ENCODE data around the gene RAPGEF4. TPM values are rescaled to one million over a fixed set of nuclear protein-coding genes. Genes with fewer than 3 reads are reported as not detected.
A peak's percentile ranks its signal among the peaks of the same experiment; 100 is the strongest.

Gene RAPGEF4
- total and polyA plus RNA-seq, 8 donors = 3.6 to 23.7 (median 9.8) TPM; not detected in 1

GRCh38 chr2:173086518-173087213 is 351.0 kb downstream of the RAPGEF4 start:
- peak overlapping the region in 4 of 5 donors; percentile 41 to 79 (median 52) for H3K27ac ChIP-seq
- H3K36me3 ChIP-seq = no peaks in the 10 kb centered on the region
- no peak for DNase-seq
- H3K4me1 ChIP-seq = peaks cover 0 to 70% (median 36%) of the 10 kb centered on the region in 4 donors
- H3K27me3 ChIP-seq = no peaks in the 10 kb centered on the region
- TF ChIP-seq CTCF (IDR thresholded peaks at IDR 0.05) (no peak), POLR2AphosphoS5 (IDR thresholded peaks at IDR 0.05) (peak in 1 of 3 donors; percentile 20)
- no peaks in the 10 kb centered on the region for H3K9me3 ChIP-seq
- intact Hi-C loops (cut with DNase I; ENCODE audit: low total_unique reads) = no loop called here
- WGBS, 5 donors = 46 to 61% (median 55%) methylated on average over 2 of the region's 2 CpGs
- H3K4me3 ChIP-seq = no peak overlapping the region

- intact Hi-C loops (cut with DNase I; ENCODE audit: low total_unique reads) = no loop called here
- WGBS, 5 donors = 44 to 66% (median 50%) methylated on average over 1 of the region's 1 CpG
- TF ChIP-seq POLR2AphosphoS5 (IDR thresholded peaks at IDR 0.05) (peak in 1 of 3 donors; percentile 9), POLR2A (IDR thresholded peaks at IDR 0.05) (no peak), CTCF (IDR thresholded peaks at IDR 0.05) (no peak)
Observed at GRCh38 chr2:173087214-173087581, 351.6 kb downstream of the RAPGEF4 start.

GRCh38 chr2:173087793-173088496 is 352.3 kb downstream of the RAPGEF4 start:
- intact Hi-C loops (cut with DNase I; ENCODE audit: low total_unique reads) = no loop called here
- H3K27ac ChIP-seq = peak overlapping the region in 3 of 5 donors; percentile 41 to 79 (median 61)
- TF ChIP-seq POLR2A (IDR thresholded peaks at IDR 0.05) = no peak
- TF ChIP-seq EP300 (IDR thresholded peaks at IDR 0.05) = no peak
- TF ChIP-seq POLR2AphosphoS5 (IDR thresholded peaks at IDR 0.05) = no peak
- no peak for TF ChIP-seq CTCF (IDR thresholded peaks at IDR 0.05)
- no peaks in the 10 kb centered on the region for H3K9me3 ChIP-seq
- peaks cover 0 to 7% (median 0%) of the 10 kb centered on the region in 4 donors for H3K36me3 ChIP-seq
- 54 to 67% (median 60%) methylated on average over 4 of the region's 4 CpGs for WGBS, 5 donors
- peaks cover 0 to 75% (median 40%) of the 10 kb centered on the region in 4 donors for H3K4me1 ChIP-seq
- H3K27me3 ChIP-seq = no peaks in the 10 kb centered on the region
- no peak for DNase-seq
- H3K4me3 ChIP-seq = no peak overlapping the region

More at GRCh38 chr2:173087214-173087581, 351.6 kb downstream of the RAPGEF4 start:
- H3K36me3 ChIP-seq = peaks cover 0 to 3% (median 0%) of the 10 kb centered on the region in 4 donors
- H3K27ac ChIP-seq = peak overlapping the region in 4 of 5 donors; percentile 41 to 79 (median 52)
- DNase-seq = no peak
- H3K27me3 ChIP-seq = no peaks in the 10 kb centered on the region
- H3K4me1 ChIP-seq = peaks cover 0 to 75% (median 39%) of the 10 kb centered on the region in 4 donors
- no peak overlapping the region for H3K4me3 ChIP-seq
- H3K9me3 ChIP-seq = no peaks in the 10 kb centered on the region

GRCh38 chr2:173090276-173090877 is 354.7 kb downstream of the RAPGEF4 start:
- Histone ChIP-seq H3K9me3 (no peaks in the 10 kb centered on the region), H3K4me3 (no peak overlapping the region), H3K27me3 (no peaks in the 10 kb centered on the region), H3K4me1 (peaks cover 0 to 61% (median 37%) of the 10 kb centered on the region in 4 donors), H3K27ac (peak overlapping the region in 4 of 5 donors; percentile 3 to 79 (median 60)), H3K36me3 (peaks cover 0 to 7% (median 0%) of the 10 kb centered on the region in 4 donors)
- TF ChIP-seq EP300 (IDR thresholded peaks at IDR 0.05) = no peak
- TF ChIP-seq POLR2A (IDR thresholded peaks at IDR 0.05) = no peak
- TF ChIP-seq POLR2AphosphoS5 (IDR thresholded peaks at IDR 0.05) = peak in 1 of 3 donors; percentile 68
- TF ChIP-seq CTCF (IDR thresholded peaks at IDR 0.05) = no peak
- intact Hi-C loops (cut with DNase I; ENCODE audit: low total_unique reads) = no loop called here
- WGBS, 5 donors = 34 to 59% (median 42%) methylated on average over 11 of the region's 11 CpGs
- peak in 1 of 2 donors; percentile 49 for DNase-seq

Measured in stomach (tissue), 9 donors.